Esophagus squamous epithelium (tissue), 5 donors: ENCODE measurements around the gene ENTR1. TPM values are rescaled to one million over a fixed set of nuclear protein-coding genes. Genes with fewer than 3 reads are reported as not detected.

ENCODE experiments used
- DNase-seq: peaks from one replicate; lab custom pipeline; 2025; lab: John Stamatoyannopoulos, UW
- H3K27ac ChIP-seq, 4 donors: fragments of 200-600 bp; sonication (generic); one replicate each; pipeline ENCODE4 v1.5.1; 2016 to 2019; ENCODE audit warnings: mild to moderate bottlenecking in 1 of 4
- H3K27me3 ChIP-seq, 4 donors: fragments of 200-600 bp; sonication (generic); 1 replicate in 3 of 4; 2 replicates in 1 of 4; pipeline versions ENCODE4 v1.5.1 to v1.6.0; 2017 to 2021; ENCODE audit warnings: antibody characterized with exemption in 1 of 4
- H3K36me3 ChIP-seq, 3 donors: fragments of 200-600 bp; sonication (generic); one replicate each; pipeline ENCODE4 v1.5.1; 2016 to 2019
- H3K4me1 ChIP-seq, 3 donors: fragments of 200-600 bp; sonication (generic); one replicate each; pipeline ENCODE4 v1.5.1; 2017 to 2019
- H3K4me3 ChIP-seq, 4 donors: fragments of 200-600 bp; sonication (generic); 1 replicate in 3 of 4; 2 replicates in 1 of 4; pipeline ENCODE4 v1.5.1; 2016 to 2019; ENCODE audit warnings: mild to moderate bottlenecking in 2 of 4, moderate library complexity in 1 of 4
- H3K9me3 ChIP-seq, 3 donors: fragments of 200-600 bp; sonication (generic); one replicate each; pipeline ENCODE4 v1.5.1; 2016 to 2019
- POLR2A ChIP-seq, 4 donors: fragments of 450-650 bp; IDR thresholded peaks; one replicate each; pipeline ENCODE4 v1.6.1; 2017; ENCODE audit warnings: antibody characterized with exemption in 4 of 4, mild to moderate bottlenecking in 4 of 4, moderate library complexity in 3 of 4
- WGBS, 2 donors: methylation state at CpG; one replicate each; pipeline ENCODE4 v1.1.5; 2018; 5-methylcytosine and 5-hydroxymethylcytosine counted together
- intact Hi-C: fragments of 100-400 bp; cut with DNase I; formaldehyde crosslinking; loops from one replicate; pipeline ENCODE4 v1.15.0; 2022
- total RNA-seq, 4 donors: library from RNA; depleted of rRNA; stranded (reverse); fragments of >200 nt; gene quantifications; one replicate each; pipeline ENCODE4 v1.1.0, GENCODE V29; 2016
- TF ChIP-seq, protein P1 (sequence below), 6 experiments: fragments of 450-650 bp in 4 of 6; fragments of 200-600 bp in 2 of 6; sonication (generic) in 2 of 6; IDR thresholded peaks; one replicate each; pipeline ENCODE4 v1.5.1; 2016 to 2019; ENCODE audit warnings: antibody characterized with exemption in 6 of 6, mild to moderate bottlenecking in 4 of 6, moderate library complexity in 4 of 6
- donor health status: DM: yes; HTN: yes; CAD: no.

Gene ENTR1
- total RNA-seq, 4 donors from 2014 or later = 24.3 to 31.9 (median 28.2) TPM

DNA sequence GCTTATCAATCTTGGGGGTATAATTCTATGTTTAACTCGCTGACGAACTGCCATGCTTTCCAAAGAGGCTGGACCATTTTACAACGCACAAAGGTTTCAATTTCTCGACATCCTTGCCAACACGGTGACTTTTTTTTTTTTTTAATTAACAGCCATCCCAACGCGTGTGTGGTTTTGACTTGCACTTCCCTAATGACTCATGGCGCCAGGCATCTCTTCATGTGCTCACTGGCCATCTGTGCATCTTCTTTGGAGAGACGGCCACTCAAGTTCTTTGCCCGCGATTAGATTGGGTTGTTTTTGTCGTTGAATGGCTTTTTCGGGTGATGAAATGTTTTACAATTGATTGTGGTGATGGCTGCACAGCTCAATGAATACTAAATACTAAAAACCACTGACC lies 24.4 kb downstream of the ENTR1 start:
- H3K9me3 ChIP-seq = no peaks in the 10 kb centered on the region
- no peak for DNase-seq

DNA sequence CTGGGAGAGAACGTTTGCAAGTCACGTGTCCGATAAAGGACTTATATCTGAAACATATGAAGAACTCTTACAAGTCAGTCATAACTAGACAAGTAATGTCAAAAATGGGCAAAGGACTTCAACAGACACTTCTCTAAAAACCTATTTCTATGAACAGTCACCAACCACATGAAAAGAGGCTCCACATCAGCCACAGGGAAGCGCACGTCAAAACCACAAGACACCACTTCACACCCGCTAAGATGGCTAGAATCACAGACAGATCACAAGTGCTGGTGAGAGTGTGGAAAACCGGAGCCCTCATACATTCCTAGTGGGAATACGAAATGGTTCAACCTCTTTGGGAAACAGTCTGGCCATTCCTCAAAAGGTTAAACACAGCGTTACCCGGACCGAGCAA lies 25.4 kb downstream of the ENTR1 start:
- Histone ChIP-seq H3K4me1 (no peaks in the 10 kb centered on the region), H3K9me3 (no peaks in the 10 kb centered on the region), H3K4me3 (no peak overlapping the region), H3K36me3 (peaks cover 15 to 100% (median 29%) of the 10 kb centered on the region in 3 donors), H3K27ac (no peak overlapping the region), H3K27me3 (no peaks in the 10 kb centered on the region)
- WGBS, 2 donors = 75 to 88% methylated on average over 11 of the region's 11 CpGs
- DNase-seq = no peak
- TF ChIP-seq POLR2A (IDR thresholded peaks at IDR 0.05) = no peak
- TF ChIP-seq, protein P1, sequence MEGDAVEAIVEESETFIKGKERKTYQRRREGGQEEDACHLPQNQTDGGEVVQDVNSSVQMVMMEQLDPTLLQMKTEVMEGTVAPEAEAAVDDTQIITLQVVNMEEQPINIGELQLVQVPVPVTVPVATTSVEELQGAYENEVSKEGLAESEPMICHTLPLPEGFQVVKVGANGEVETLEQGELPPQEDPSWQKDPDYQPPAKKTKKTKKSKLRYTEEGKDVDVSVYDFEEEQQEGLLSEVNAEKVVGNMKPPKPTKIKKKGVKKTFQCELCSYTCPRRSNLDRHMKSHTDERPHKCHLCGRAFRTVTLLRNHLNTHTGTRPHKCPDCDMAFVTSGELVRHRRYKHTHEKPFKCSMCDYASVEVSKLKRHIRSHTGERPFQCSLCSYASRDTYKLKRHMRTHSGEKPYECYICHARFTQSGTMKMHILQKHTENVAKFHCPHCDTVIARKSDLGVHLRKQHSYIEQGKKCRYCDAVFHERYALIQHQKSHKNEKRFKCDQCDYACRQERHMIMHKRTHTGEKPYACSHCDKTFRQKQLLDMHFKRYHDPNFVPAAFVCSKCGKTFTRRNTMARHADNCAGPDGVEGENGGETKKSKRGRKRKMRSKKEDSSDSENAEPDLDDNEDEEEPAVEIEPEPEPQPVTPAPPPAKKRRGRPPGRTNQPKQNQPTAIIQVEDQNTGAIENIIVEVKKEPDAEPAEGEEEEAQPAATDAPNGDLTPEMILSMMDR (IDR thresholded peaks at IDR 0.05) = no peak
- intact Hi-C loops = no loop called here

More for the DNA sequence above, 24.4 kb downstream of the ENTR1 start:
- Histone ChIP-seq H3K4me1 (no peaks in the 10 kb centered on the region), H3K27ac (no peak overlapping the region), H3K36me3 (peaks cover 15 to 99% (median 33%) of the 10 kb centered on the region in 3 donors), H3K27me3 (no peaks in the 10 kb centered on the region), H3K4me3 (no peak overlapping the region)
- TF ChIP-seq POLR2A (IDR thresholded peaks at IDR 0.05) = no peak
- TF ChIP-seq, protein P1 (IDR thresholded peaks at IDR 0.05) = no peak
- intact Hi-C loops = no loop called here
- 67 to 88% methylated on average over 13 of the region's 13 CpGs for WGBS, 2 donors

DNA sequence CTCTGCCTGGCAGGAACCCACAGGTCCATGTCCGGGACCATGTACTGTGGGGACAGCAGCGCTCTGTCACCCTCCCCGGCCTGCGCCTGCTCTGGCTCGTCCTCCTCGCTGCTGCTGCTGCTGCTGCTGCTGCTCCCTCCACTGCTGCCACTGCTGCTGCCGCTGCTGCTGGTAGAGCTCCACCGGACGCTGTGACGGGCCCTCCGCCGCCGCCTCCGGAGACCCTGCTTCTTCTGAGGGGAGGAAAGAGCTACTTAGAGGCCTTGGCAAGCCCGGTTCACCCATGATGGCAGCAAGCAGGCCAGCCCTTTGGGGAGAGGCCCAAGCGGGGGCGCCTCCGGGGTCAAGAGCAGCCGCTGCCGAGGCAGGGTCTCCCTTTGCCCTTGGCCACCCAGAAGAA lies 27.0 kb downstream of the ENTR1 start:
- 100% methylated on average over 1 of the region's 20 CpGs; no CpG with 5 or more reads in 1 of the 2 donors for WGBS, 2 donors
- no peak for DNase-seq
- H3K27me3 ChIP-seq = no peaks in the 10 kb centered on the region
- intact Hi-C loops = no loop called here
- H3K4me1 ChIP-seq = no peaks in the 10 kb centered on the region
- TF ChIP-seq, protein P1 (IDR thresholded peaks at IDR 0.05) = no peak
- TF ChIP-seq POLR2A (IDR thresholded peaks at IDR 0.05) = no peak
- H3K36me3 ChIP-seq = peaks cover 24 to 100% (median 40%) of the 10 kb centered on the region in 3 donors
- no peak overlapping the region for H3K4me3 ChIP-seq
- H3K9me3 ChIP-seq = no peaks in the 10 kb centered on the region
- no peak overlapping the region for H3K27ac ChIP-seq

DNA sequence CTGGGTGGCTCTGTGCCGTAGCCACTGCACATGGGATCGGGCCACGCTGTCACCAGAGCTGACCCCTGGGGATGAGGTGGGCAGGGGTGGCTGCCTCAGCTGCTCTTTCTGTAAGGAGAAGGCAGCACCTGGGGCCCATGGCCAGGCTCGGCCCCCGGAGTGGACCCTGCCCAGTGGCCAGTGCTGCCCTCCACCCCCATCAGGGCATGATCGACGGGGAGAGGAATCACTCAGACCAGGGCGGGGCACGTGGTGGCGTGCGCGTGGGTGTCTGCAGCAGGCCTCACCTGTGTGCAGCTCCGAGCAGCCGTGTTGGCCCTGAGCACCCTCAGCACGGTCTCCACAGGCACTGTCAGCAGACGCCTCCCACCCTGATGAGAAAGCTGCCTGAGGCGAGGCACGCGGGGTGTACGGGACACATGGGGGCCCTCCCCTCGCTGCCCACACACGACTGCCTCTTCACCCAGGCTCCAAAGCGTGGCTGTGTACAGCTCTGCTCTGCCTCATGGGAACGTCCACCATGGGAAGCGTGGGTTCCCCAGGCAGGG lies 28.4 kb downstream of the ENTR1 start:
- no peaks in the 10 kb centered on the region for H3K4me1 ChIP-seq
- WGBS, 2 donors = 85% methylated on average over 12 of the region's 25 CpGs; no CpG with 5 or more reads in 1 of the 2 donors
- H3K27ac ChIP-seq = no peak overlapping the region
- H3K27me3 ChIP-seq = no peaks in the 10 kb centered on the region
- H3K36me3 ChIP-seq = peaks cover 19 to 94% (median 31%) of the 10 kb centered on the region in 3 donors
- DNase-seq = no peak
- H3K9me3 ChIP-seq = no peaks in the 10 kb centered on the region
- intact Hi-C loops = no loop called here
- TF ChIP-seq, protein P1 (IDR thresholded peaks at IDR 0.05) = no peak
- no peak for TF ChIP-seq POLR2A (IDR thresholded peaks at IDR 0.05)
- H3K4me3 ChIP-seq = no peak overlapping the region

DNA sequence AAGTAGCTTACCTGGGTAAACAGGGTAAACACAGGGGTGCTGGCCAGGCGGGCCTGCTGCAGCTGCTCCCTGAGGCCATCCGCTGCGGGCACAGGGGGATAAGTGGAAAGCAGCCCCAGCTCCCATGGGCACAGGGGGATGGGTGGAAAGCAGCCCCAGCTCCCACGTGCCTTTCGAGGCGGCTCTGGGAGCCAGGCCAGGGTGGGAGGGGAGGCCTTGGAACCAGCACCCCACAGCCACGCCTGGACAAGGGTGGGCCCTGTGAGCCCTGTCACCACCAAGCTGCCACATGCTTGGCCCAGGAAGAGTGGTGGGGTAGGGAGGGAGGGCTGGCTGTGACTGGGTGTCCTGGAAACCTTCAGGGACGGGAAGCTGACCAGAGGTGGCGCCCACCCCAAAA lies 29.1 kb downstream of the ENTR1 start:
- Histone ChIP-seq H3K4me3 (no peak overlapping the region), H3K9me3 (no peaks in the 10 kb centered on the region), H3K27me3 (no peaks in the 10 kb centered on the region), H3K27ac (no peak overlapping the region), H3K36me3 (peaks cover 18 to 87% (median 30%) of the 10 kb centered on the region in 3 donors), H3K4me1 (no peaks in the 10 kb centered on the region)
- no peak for TF ChIP-seq POLR2A (IDR thresholded peaks at IDR 0.05)
- TF ChIP-seq, protein P1 (IDR thresholded peaks at IDR 0.05) = no peak
- intact Hi-C loops = no loop called here
- no peak for DNase-seq
- WGBS, 2 donors = 86 to 100% methylated on average over 2 to 3 of the region's 9 CpGs
